Fibroblast of peridontal ligament (primary cell): ENCODE data around the gene ADRA2B.
"Not testable (repeated sequence)": the region's sequence is repeated elsewhere in the genome, so short reads cannot be mapped to it uniquely, and the experiment has no call there.

Source experiments
- DNase-seq: peaks from one replicate; pipeline ENCODE4 v3.0.0-alpha.2; 2010; ENCODE audit errors: extremely low read depth

ADRA2B gene

GRCh38 chr2:96089356-96090195 lies 26.8 kb downstream of the ADRA2B start:
- DNase-seq: no peak

GRCh38 chr2:96088340-96089335 lies 27.7 kb downstream of the ADRA2B start:
- no peak for DNase-seq

GRCh38 chr2:96087130-96087529 lies 29.2 kb downstream of the ADRA2B start:
- DNase-seq: no peak

GRCh38 chr2:96085541-96086355 lies 30.6 kb downstream of the ADRA2B start:
- no peak for DNase-seq

- not testable (repeated sequence) for DNase-seq
These were observed 31.4 kb downstream of the ADRA2B start for GRCh38 chr2:96084858-96085518.

- no peak for DNase-seq
These were observed 32.1 kb downstream of the ADRA2B start for GRCh38 chr2:96083989-96084857.

- DNase-seq: no peak
These were observed 33.1 kb downstream of the ADRA2B start for GRCh38 chr2:96083064-96083939.

- no peak for DNase-seq
These were observed 33.9 kb downstream of the ADRA2B start for GRCh38 chr2:96082211-96083063.

GRCh38 chr2:96081042-96081441 lies 35.3 kb downstream of the ADRA2B start:
- no peak for DNase-seq

- no peak for DNase-seq
These were observed 41.1 kb downstream of the ADRA2B start for GRCh38 chr2:96075199-96075771.

GRCh38 chr2:96074156-96074555 lies 42.2 kb downstream of the ADRA2B start:
- DNase-seq: no peak

- no peak for DNase-seq
These were observed 43.1 kb downstream of the ADRA2B start for GRCh38 chr2:96073170-96073775.

GRCh38 chr2:96072746-96073145 lies 43.6 kb downstream of the ADRA2B start:
- DNase-seq: no peak

GRCh38 chr2:96071977-96072491 lies 44.3 kb downstream of the ADRA2B start:
- DNase-seq: not testable (repeated sequence)

- DNase-seq: not testable (repeated sequence)
These were observed 45.0 kb downstream of the ADRA2B start for GRCh38 chr2:96071087-96071976.

GRCh38 chr2:96070351-96070750 lies 46.0 kb downstream of the ADRA2B start:
- not testable (repeated sequence) for DNase-seq
